WTC11 (cell line): Measurements from ENCODE around the gene PDZRN4.

ENCODE experiments used
- CBFB ChIP-seq: sonication (generic); formaldehyde crosslinking; IDR thresholded peaks from 2 replicates; pipeline ENCODE4 v1.8.1; 2022; ENCODE audit warnings: mild to moderate bottlenecking, low read depth, missing genetic modification reagents
- CREM ChIP-seq: sonication (generic); formaldehyde crosslinking; IDR thresholded peaks from 2 replicates; pipeline ENCODE4 v1.8.1; 2022; ENCODE audit warnings: mild to moderate bottlenecking, missing genetic modification reagents, moderate library complexity
- NR3C1 ChIP-seq: sonication (generic); formaldehyde crosslinking; conservative IDR thresholded peaks from 2 replicates; pipeline ENCODE4 v1.8.1; 2023; ENCODE audit warnings: low read depth, mild to moderate bottlenecking, missing genetic modification reagents
- SMAD3 ChIP-seq: sonication (generic); formaldehyde crosslinking; IDR thresholded peaks from 2 replicates; pipeline ENCODE4 v1.8.0; 2022; ENCODE audit warnings: missing genetic modification reagents, mild to moderate bottlenecking, borderline replicate concordance
- TEAD1 ChIP-seq: sonication (generic); formaldehyde crosslinking; IDR thresholded peaks from 2 replicates; pipeline ENCODE4 v1.8.0; 2022; ENCODE audit warnings: mild to moderate bottlenecking, missing genetic modification reagents
- TP53 ChIP-seq: sonication (generic); formaldehyde crosslinking; IDR thresholded peaks from 2 replicates; pipeline ENCODE4 v1.8.1; 2023; ENCODE audit warnings: mild to moderate bottlenecking, missing genetic modification reagents
- ZNF416 ChIP-seq: fragments of 250-450 bp; sonication (Bioruptor Pico); IDR thresholded peaks from 2 replicates; pipeline ENCODE4 v1.9.0; 2021; ENCODE audit warnings: mild to moderate bottlenecking, inconsistent platforms
- TF ChIP-seq, protein P1 (sequence below): fragments of 200-600 bp; IDR thresholded peaks from 2 replicates; pipeline ENCODE4 v1.8.0; 2022; ENCODE audit warnings: antibody characterized with exemption
- TF ChIP-seq, protein P2 (sequence below): sonication (generic); formaldehyde crosslinking; IDR thresholded peaks from 2 replicates; pipeline ENCODE4 v1.8.1; 2022; ENCODE audit warnings: mild to moderate bottlenecking, missing genetic modification reagents, moderate library complexity, borderline replicate concordance
- TF ChIP-seq, protein P3 (sequence below): sonication (generic); formaldehyde crosslinking; IDR thresholded peaks from 2 replicates; pipeline ENCODE4 v1.8.1; 2023; ENCODE audit warnings: mild to moderate bottlenecking, moderate library complexity, missing genetic modification reagents
- TF ChIP-seq, protein P4 (sequence below): sonication (generic); formaldehyde crosslinking; IDR thresholded peaks from 2 replicates; pipeline ENCODE4 v1.8.1; 2022; ENCODE audit warnings: low read depth, mild to moderate bottlenecking, moderate library complexity, missing genetic modification reagents, borderline replicate concordance
- TF ChIP-seq, protein P5 (sequence below): sonication (generic); formaldehyde crosslinking; IDR thresholded peaks from 2 replicates; pipeline ENCODE4 v1.8.1; 2022; ENCODE audit warnings: mild to moderate bottlenecking, moderate library complexity, missing genetic modification reagents
- TF ChIP-seq, protein P6 (sequence below): sonication (generic); formaldehyde crosslinking; IDR thresholded peaks from 2 replicates; pipeline ENCODE4 v1.8.0; 2022; ENCODE audit warnings: mild to moderate bottlenecking, missing genetic modification reagents
- TF ChIP-seq, protein P7 (sequence below): sonication (generic); formaldehyde crosslinking; IDR thresholded peaks from 2 replicates; pipeline ENCODE4 v1.8.1; 2022; ENCODE audit warnings: low read depth, missing genetic modification reagents, borderline replicate concordance

DNA sequence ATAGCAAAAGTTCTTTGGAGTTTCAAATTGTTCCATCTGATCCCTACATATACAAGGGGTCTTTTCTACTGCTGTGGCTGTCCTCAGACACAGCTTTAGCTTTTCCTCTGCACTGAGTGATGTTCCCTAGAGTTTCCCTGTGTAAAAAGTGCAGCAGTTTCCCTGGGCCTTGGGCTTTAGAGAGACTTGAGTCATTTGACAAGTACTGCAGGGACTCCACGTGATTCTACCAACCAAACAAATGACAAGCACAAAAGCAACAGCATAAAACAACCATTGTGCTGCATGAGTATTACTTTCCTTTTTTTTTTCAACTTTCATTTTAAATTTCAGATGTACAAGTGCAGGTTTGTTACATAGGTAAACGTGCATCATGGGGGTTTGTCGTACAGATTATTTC is 272.8 kb downstream of the PDZRN4 start:
- TF ChIP-seq, protein P1, sequence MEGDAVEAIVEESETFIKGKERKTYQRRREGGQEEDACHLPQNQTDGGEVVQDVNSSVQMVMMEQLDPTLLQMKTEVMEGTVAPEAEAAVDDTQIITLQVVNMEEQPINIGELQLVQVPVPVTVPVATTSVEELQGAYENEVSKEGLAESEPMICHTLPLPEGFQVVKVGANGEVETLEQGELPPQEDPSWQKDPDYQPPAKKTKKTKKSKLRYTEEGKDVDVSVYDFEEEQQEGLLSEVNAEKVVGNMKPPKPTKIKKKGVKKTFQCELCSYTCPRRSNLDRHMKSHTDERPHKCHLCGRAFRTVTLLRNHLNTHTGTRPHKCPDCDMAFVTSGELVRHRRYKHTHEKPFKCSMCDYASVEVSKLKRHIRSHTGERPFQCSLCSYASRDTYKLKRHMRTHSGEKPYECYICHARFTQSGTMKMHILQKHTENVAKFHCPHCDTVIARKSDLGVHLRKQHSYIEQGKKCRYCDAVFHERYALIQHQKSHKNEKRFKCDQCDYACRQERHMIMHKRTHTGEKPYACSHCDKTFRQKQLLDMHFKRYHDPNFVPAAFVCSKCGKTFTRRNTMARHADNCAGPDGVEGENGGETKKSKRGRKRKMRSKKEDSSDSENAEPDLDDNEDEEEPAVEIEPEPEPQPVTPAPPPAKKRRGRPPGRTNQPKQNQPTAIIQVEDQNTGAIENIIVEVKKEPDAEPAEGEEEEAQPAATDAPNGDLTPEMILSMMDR, result no peak
- TF ChIP-seq ZNF416 (CRISPR knock-in tag), result no peak
- TF ChIP-seq CREM, result no peak
- TF ChIP-seq CBFB (CRISPR knock-in tag), result no peak
- no peak for TF ChIP-seq SMAD3
- TF ChIP-seq, protein P2, sequence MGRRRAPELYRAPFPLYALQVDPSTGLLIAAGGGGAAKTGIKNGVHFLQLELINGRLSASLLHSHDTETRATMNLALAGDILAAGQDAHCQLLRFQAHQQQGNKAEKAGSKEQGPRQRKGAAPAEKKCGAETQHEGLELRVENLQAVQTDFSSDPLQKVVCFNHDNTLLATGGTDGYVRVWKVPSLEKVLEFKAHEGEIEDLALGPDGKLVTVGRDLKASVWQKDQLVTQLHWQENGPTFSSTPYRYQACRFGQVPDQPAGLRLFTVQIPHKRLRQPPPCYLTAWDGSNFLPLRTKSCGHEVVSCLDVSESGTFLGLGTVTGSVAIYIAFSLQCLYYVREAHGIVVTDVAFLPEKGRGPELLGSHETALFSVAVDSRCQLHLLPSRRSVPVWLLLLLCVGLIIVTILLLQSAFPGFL, result no peak
- TF ChIP-seq, protein P3, sequence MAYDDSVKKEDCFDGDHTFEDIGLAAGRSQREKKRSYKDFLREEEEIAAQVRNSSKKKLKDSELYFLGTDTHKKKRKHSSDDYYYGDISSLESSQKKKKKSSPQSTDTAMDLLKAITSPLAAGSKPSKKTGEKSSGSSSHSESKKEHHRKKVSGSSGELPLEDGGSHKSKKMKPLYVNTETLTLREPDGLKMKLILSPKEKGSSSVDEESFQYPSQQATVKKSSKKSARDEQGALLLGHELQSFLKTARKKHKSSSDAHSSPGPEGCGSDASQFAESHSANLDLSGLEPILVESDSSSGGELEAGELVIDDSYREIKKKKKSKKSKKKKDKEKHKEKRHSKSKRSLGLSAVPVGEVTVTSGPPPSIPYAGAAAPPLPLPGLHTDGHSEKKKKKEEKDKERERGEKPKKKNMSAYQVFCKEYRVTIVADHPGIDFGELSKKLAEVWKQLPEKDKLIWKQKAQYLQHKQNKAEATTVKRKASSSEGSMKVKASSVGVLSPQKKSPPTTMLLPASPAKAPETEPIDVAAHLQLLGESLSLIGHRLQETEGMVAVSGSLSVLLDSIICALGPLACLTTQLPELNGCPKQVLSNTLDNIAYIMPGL, result no peak
- TF ChIP-seq, protein P4, sequence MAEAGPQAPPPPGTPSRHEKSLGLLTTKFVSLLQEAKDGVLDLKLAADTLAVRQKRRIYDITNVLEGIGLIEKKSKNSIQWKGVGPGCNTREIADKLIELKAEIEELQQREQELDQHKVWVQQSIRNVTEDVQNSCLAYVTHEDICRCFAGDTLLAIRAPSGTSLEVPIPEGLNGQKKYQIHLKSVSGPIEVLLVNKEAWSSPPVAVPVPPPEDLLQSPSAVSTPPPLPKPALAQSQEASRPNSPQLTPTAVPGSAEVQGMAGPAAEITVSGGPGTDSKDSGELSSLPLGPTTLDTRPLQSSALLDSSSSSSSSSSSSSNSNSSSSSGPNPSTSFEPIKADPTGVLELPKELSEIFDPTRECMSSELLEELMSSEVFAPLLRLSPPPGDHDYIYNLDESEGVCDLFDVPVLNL (CRISPR knock-in tag), result no peak
- TF ChIP-seq, protein P5, sequence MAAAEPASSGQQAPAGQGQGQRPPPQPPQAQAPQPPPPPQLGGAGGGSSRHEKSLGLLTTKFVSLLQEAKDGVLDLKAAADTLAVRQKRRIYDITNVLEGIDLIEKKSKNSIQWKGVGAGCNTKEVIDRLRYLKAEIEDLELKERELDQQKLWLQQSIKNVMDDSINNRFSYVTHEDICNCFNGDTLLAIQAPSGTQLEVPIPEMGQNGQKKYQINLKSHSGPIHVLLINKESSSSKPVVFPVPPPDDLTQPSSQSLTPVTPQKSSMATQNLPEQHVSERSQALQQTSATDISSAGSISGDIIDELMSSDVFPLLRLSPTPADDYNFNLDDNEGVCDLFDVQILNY (CRISPR knock-in tag), result no peak
- no peak for TF ChIP-seq TP53 (CRISPR knock-in tag)
- TF ChIP-seq, protein P6, sequence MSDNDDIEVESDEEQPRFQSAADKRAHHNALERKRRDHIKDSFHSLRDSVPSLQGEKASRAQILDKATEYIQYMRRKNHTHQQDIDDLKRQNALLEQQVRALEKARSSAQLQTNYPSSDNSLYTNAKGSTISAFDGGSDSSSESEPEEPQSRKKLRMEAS (CRISPR knock-in tag), result no peak
- no peak for TF ChIP-seq NR3C1 (CRISPR knock-in tag)
- TF ChIP-seq, protein P7, sequence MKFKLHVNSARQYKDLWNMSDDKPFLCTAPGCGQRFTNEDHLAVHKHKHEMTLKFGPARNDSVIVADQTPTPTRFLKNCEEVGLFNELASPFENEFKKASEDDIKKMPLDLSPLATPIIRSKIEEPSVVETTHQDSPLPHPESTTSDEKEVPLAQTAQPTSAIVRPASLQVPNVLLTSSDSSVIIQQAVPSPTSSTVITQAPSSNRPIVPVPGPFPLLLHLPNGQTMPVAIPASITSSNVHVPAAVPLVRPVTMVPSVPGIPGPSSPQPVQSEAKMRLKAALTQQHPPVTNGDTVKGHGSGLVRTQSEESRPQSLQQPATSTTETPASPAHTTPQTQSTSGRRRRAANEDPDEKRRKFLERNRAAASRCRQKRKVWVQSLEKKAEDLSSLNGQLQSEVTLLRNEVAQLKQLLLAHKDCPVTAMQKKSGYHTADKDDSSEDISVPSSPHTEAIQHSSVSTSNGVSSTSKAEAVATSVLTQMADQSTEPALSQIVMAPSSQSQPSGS, result no peak
- TF ChIP-seq TEAD1 (CRISPR knock-in tag), result no peak
